Measurements from ENCODE around the gene CPZ.

The CPZ gene

GRCh38 chr4:8657381-8658088 lies 65.0 kb downstream of the CPZ start:
- Histone ChIP-seq H3K4me3 (ENCODE audit: low read depth, low read length) (no peak overlapping the region), H3K79me2 (no peaks in the 10 kb centered on the region), H3K9ac (no peak overlapping the region), H3K27me3 (ENCODE audit: control insufficient read depth, insufficient read depth, low read length) (no peaks in the 10 kb centered on the region), H3K9me3 (ENCODE audit: control insufficient read depth, low read length) (no peaks in the 10 kb centered on the region), H3K4me1 (no peaks in the 10 kb centered on the region), H3K4me2 (ENCODE audit: low read length) (no peak overlapping the region), H2AFZ (no peak overlapping the region), H3K27ac (no peak overlapping the region), H3K36me3 (ENCODE audit: control insufficient read depth, insufficient read depth, low read length) (no peaks in the 10 kb centered on the region)
- TF ChIP-seq CTCF (IDR thresholded peaks at IDR 0.05) = no peak

- no peak for TF ChIP-seq CTCF (IDR thresholded peaks at IDR 0.05)
- H3K4me3 ChIP-seq (ENCODE audit: low read depth, low read length) = no peak overlapping the region
- no peaks in the 10 kb centered on the region for H3K9me3 ChIP-seq (ENCODE audit: control insufficient read depth, low read length)
- no peak overlapping the region for H3K4me2 ChIP-seq (ENCODE audit: low read length)
- H3K36me3 ChIP-seq (ENCODE audit: control insufficient read depth, insufficient read depth, low read length) = no peaks in the 10 kb centered on the region
- H3K27ac ChIP-seq = no peak overlapping the region
- H3K27me3 ChIP-seq (ENCODE audit: control insufficient read depth, insufficient read depth, low read length) = no peaks in the 10 kb centered on the region
- no peak overlapping the region for H2AFZ ChIP-seq
- H3K4me1 ChIP-seq = no peaks in the 10 kb centered on the region
- H3K79me2 ChIP-seq = no peaks in the 10 kb centered on the region
- no peak overlapping the region for H3K9ac ChIP-seq
Observed at GRCh38 chr4:8662776-8663175, 70.2 kb downstream of the CPZ start.

- Histone ChIP-seq H3K4me3 (ENCODE audit: low read depth, low read length) (no peak overlapping the region), H3K27ac (no peak overlapping the region), H3K9ac (no peak overlapping the region), H3K27me3 (ENCODE audit: control insufficient read depth, insufficient read depth, low read length) (no peaks in the 10 kb centered on the region), H3K9me3 (ENCODE audit: control insufficient read depth, low read length) (no peaks in the 10 kb centered on the region), H3K4me1 (no peaks in the 10 kb centered on the region), H3K36me3 (ENCODE audit: control insufficient read depth, insufficient read depth, low read length) (no peaks in the 10 kb centered on the region), H2AFZ (no peak overlapping the region), H3K4me2 (ENCODE audit: low read length) (no peak overlapping the region), H3K79me2 (no peaks in the 10 kb centered on the region)
- no peak for TF ChIP-seq CTCF (IDR thresholded peaks at IDR 0.05)
Observed at GRCh38 chr4:8664031-8664805, 71.7 kb downstream of the CPZ start.

GRCh38 chr4:8664976-8665375 lies 72.4 kb downstream of the CPZ start:
- no peak overlapping the region for H3K4me3 ChIP-seq (ENCODE audit: low read depth, low read length)
- no peaks in the 10 kb centered on the region for H3K4me1 ChIP-seq
- H3K27ac ChIP-seq = no peak overlapping the region
- no peak overlapping the region for H3K9ac ChIP-seq
- H2AFZ ChIP-seq = no peak overlapping the region
- no peak overlapping the region for H3K4me2 ChIP-seq (ENCODE audit: low read length)
- no peaks in the 10 kb centered on the region for H3K9me3 ChIP-seq (ENCODE audit: control insufficient read depth, low read length)
- no peak for TF ChIP-seq CTCF (IDR thresholded peaks at IDR 0.05)
- no peaks in the 10 kb centered on the region for H3K36me3 ChIP-seq (ENCODE audit: control insufficient read depth, insufficient read depth, low read length)
- H3K79me2 ChIP-seq = no peaks in the 10 kb centered on the region
- no peaks in the 10 kb centered on the region for H3K27me3 ChIP-seq (ENCODE audit: control insufficient read depth, insufficient read depth, low read length)
